Activated T-helper 2 cell treated with anti-CD3 and anti-CD28 coated beads, Interferon-gamma antibody, Interleukin-2, Interleukin-4, amounts not matched to agents 10 μg/mL and 5 μg/mL and 100 μg/mL, durations not matched to agents 14 hours and 24 hours and 36 hours (primary cell): ENCODE results near the gene GPANK1. TPM values are rescaled to one million over a fixed set of nuclear protein-coding genes. Genes with fewer than 3 reads are reported as not detected.

Experiments used
- DNase-seq: peaks from one replicate; pipeline ENCODE4 v3.0.0; 2021; ENCODE audit warnings: low spot score
- H3K27ac Mint-ChIP-seq: one replicate; pipeline ENCODE4 v1.8.0; 2021; ENCODE audit warnings: mixed read lengths
- H3K27me3 Mint-ChIP-seq: one replicate; pipeline ENCODE4 v1.8.0; 2021; ENCODE audit warnings: low read depth, mixed read lengths
- H3K36me3 Mint-ChIP-seq: one replicate; pipeline ENCODE4 v1.8.0; 2021; ENCODE audit warnings: low read depth, mixed read lengths
- H3K4me1 Mint-ChIP-seq: one replicate; pipeline ENCODE4 v1.8.0; 2021; ENCODE audit warnings: low read depth, mixed read lengths
- H3K4me3 Mint-ChIP-seq: one replicate; pipeline ENCODE4 v1.8.0; 2021; ENCODE audit warnings: low read depth, mild to moderate bottlenecking, moderate library complexity, mixed read lengths
- H3K9me3 Mint-ChIP-seq: one replicate; pipeline ENCODE4 v1.8.0; 2021; ENCODE audit warnings: mixed read lengths
- intact Hi-C: fragments of 100-400 bp; cut with micrococcal nuclease; formaldehyde crosslinking; loops from one replicate; pipeline ENCODE4 v1.15.1; 2023
- total RNA-seq: library from RNA; stranded (reverse); gene quantifications from 2 replicates; pipeline ENCODE4 v1.2.3, GENCODE V29; 2022

The GPANK1 gene
- total RNA-seq, 1 donor from 2014 or later: 34.7 TPM

GRCh38 chr6:31639449-31639861, 25.3 kb downstream of the GPANK1 start:
- DNase-seq: no peak
- Mint-ChIP-seq H3K9me3 (no peaks in the 10 kb centered on the region), H3K27ac (peak overlapping the region; percentile 60), H3K4me3 (no peak overlapping the region), H3K36me3 (peaks cover 75% of the 10 kb centered on the region), H3K4me1 (peaks cover 6% of the 10 kb centered on the region), H3K27me3 (no peaks in the 10 kb centered on the region)
- intact Hi-C loops: no loop called here

- Mint-ChIP-seq H3K36me3 (peaks cover 79% of the 10 kb centered on the region), H3K27ac (peak overlapping the region; percentile 39), H3K9me3 (no peaks in the 10 kb centered on the region), H3K27me3 (no peaks in the 10 kb centered on the region), H3K4me3 (no peak overlapping the region), H3K4me1 (peaks cover 6% of the 10 kb centered on the region)
- DNase-seq: no peak
- intact Hi-C loops: no loop called here
These were observed 25.8 kb downstream of the GPANK1 start for GRCh38 chr6:31639043-31639442.

- Mint-ChIP-seq H3K27me3 (no peaks in the 10 kb centered on the region), H3K27ac (no peak overlapping the region), H3K9me3 (no peaks in the 10 kb centered on the region), H3K4me1 (peaks cover 6% of the 10 kb centered on the region), H3K36me3 (peaks cover 86% of the 10 kb centered on the region), H3K4me3 (no peak overlapping the region)
- intact Hi-C loops: no loop called here
- no peak for DNase-seq
These were observed 27.9 kb downstream of the GPANK1 start for GRCh38 chr6:31636698-31637596.

GRCh38 chr6:31634969-31635575, 29.7 kb downstream of the GPANK1 start:
- Mint-ChIP-seq H3K36me3 (peaks cover 85% of the 10 kb centered on the region), H3K4me3 (no peak overlapping the region)

GRCh38 chr6:31634131-31634530, 30.7 kb downstream of the GPANK1 start:
- intact Hi-C loops: no loop called here
- no peak overlapping the region for H3K4me3 Mint-ChIP-seq
- no peak for DNase-seq
- no peak overlapping the region for H3K27ac Mint-ChIP-seq
- no peaks in the 10 kb centered on the region for H3K27me3 Mint-ChIP-seq
- H3K9me3 Mint-ChIP-seq: no peaks in the 10 kb centered on the region
- H3K4me1 Mint-ChIP-seq: no peaks in the 10 kb centered on the region
- H3K36me3 Mint-ChIP-seq: peaks cover 90% of the 10 kb centered on the region

More at GRCh38 chr6:31634969-31635575, 29.7 kb downstream of the GPANK1 start:
- H3K27ac Mint-ChIP-seq: peak overlapping the region; percentile 42
- H3K27me3 Mint-ChIP-seq: no peaks in the 10 kb centered on the region
- peaks cover 5% of the 10 kb centered on the region for H3K4me1 Mint-ChIP-seq
- no peaks in the 10 kb centered on the region for H3K9me3 Mint-ChIP-seq
- DNase-seq: no peak
- intact Hi-C loops: no loop called here

- intact Hi-C loops: no loop called here
- Mint-ChIP-seq H3K9me3 (no peaks in the 10 kb centered on the region), H3K4me1 (no peaks in the 10 kb centered on the region), H3K27me3 (no peaks in the 10 kb centered on the region), H3K4me3 (no peak overlapping the region), H3K36me3 (peaks cover 91% of the 10 kb centered on the region), H3K27ac (no peak overlapping the region)
- no peak for DNase-seq
These were observed 31.4 kb downstream of the GPANK1 start for GRCh38 chr6:31633447-31633846.

GRCh38 chr6:31632279-31632946, 32.4 kb downstream of the GPANK1 start:
- Mint-ChIP-seq H3K27ac (no peak overlapping the region), H3K4me3 (no peak overlapping the region), H3K36me3 (peaks cover 95% of the 10 kb centered on the region), H3K9me3 (no peaks in the 10 kb centered on the region), H3K4me1 (peaks cover under 1% of the 10 kb centered on the region), H3K27me3 (no peaks in the 10 kb centered on the region)
- no peak for DNase-seq
- intact Hi-C loops: no loop called here

- H3K4me1 Mint-ChIP-seq: peaks cover 4% of the 10 kb centered on the region
- H3K36me3 Mint-ChIP-seq: peaks cover 94% of the 10 kb centered on the region
- intact Hi-C loops: no loop called here
- H3K4me3 Mint-ChIP-seq: no peak overlapping the region
- no peak overlapping the region for H3K27ac Mint-ChIP-seq
- no peaks in the 10 kb centered on the region for H3K9me3 Mint-ChIP-seq
- no peaks in the 10 kb centered on the region for H3K27me3 Mint-ChIP-seq
- no peak for DNase-seq
These were observed 33.0 kb downstream of the GPANK1 start for GRCh38 chr6:31631681-31632278.

- Mint-ChIP-seq H3K27me3 (no peaks in the 10 kb centered on the region), H3K36me3 (peaks cover 94% of the 10 kb centered on the region), H3K4me1 (peaks cover 7% of the 10 kb centered on the region), H3K27ac (no peak overlapping the region), H3K4me3 (no peak overlapping the region), H3K9me3 (no peaks in the 10 kb centered on the region)
- intact Hi-C loops: no loop called here
- no peak for DNase-seq
These were observed 33.6 kb downstream of the GPANK1 start for GRCh38 chr6:31631209-31631608.

GRCh38 chr6:31630177-31630934, 34.4 kb downstream of the GPANK1 start:
- DNase-seq: no peak
- no peak overlapping the region for H3K27ac Mint-ChIP-seq

GRCh38 chr6:31629014-31629413, 35.8 kb downstream of the GPANK1 start:
- Mint-ChIP-seq H3K27me3 (no peaks in the 10 kb centered on the region), H3K9me3 (no peaks in the 10 kb centered on the region), H3K4me3 (no peak overlapping the region), H3K4me1 (peaks cover 7% of the 10 kb centered on the region), H3K27ac (no peak overlapping the region), H3K36me3 (peaks cover 92% of the 10 kb centered on the region)
- DNase-seq: no peak
- intact Hi-C loops: no loop called here

More at GRCh38 chr6:31630177-31630934, 34.4 kb downstream of the GPANK1 start:
- Mint-ChIP-seq H3K36me3 (peaks cover 94% of the 10 kb centered on the region), H3K4me1 (peaks cover 7% of the 10 kb centered on the region), H3K4me3 (no peak overlapping the region), H3K27me3 (no peaks in the 10 kb centered on the region), H3K9me3 (no peaks in the 10 kb centered on the region)
- intact Hi-C loops: no loop called here

- peaks cover 10% of the 10 kb centered on the region for H3K4me1 Mint-ChIP-seq
- H3K27me3 Mint-ChIP-seq: no peaks in the 10 kb centered on the region
- H3K9me3 Mint-ChIP-seq: no peaks in the 10 kb centered on the region
- H3K27ac Mint-ChIP-seq: no peak overlapping the region
- no peak for DNase-seq
- H3K4me3 Mint-ChIP-seq: no peak overlapping the region
- peaks cover 91% of the 10 kb centered on the region for H3K36me3 Mint-ChIP-seq
- intact Hi-C loops: no loop called here
These were observed 37.0 kb downstream of the GPANK1 start for GRCh38 chr6:31627690-31628287.
